Small intestine (tissue), 7 donors: ENCODE measurements around the gene C1orf115. TPM values are rescaled to one million over a fixed set of nuclear protein-coding genes. Genes with fewer than 3 reads are reported as not detected.

Experiments
- DNase-seq, 2 donors: peaks; one replicate each; pipeline versions ENCODE4 v3.0.0 to v3.0.0-alpha.2; 2013
- FAIRE-seq: peaks from 2 replicates; lab custom pipeline; 2012; peaks lifted over from hg19 to GRCh38; lab: Jason Lieb, UNC
- H3K27ac ChIP-seq, 3 donors: one replicate each; pipeline ENCODE4 v1.5.1; 2013; ENCODE audit warnings: low read length in 2 of 3, mild to moderate bottlenecking in 2 of 3, control low read depth in 1 of 3, inconsistent platforms in 1 of 3, low read depth in 1 of 3, moderate library complexity in 1 of 3
- H3K27me3 ChIP-seq, 3 donors: one replicate each; pipeline ENCODE4 v1.6.1; 2013; ENCODE audit warnings: low read length in 3 of 3, inconsistent platforms in 1 of 3; ENCODE audit not compliant: control insufficient read depth in 3 of 3, insufficient read depth in 3 of 3
- H3K36me3 ChIP-seq, 3 donors: one replicate each; pipeline ENCODE4 v1.6.1; 2013; ENCODE audit warnings: low read length in 3 of 3, inconsistent platforms in 1 of 3, low read depth in 1 of 3, mild to moderate bottlenecking in 1 of 3, moderate library complexity in 1 of 3; ENCODE audit not compliant: control insufficient read depth in 3 of 3, insufficient read depth in 2 of 3
- H3K4me1 ChIP-seq, 3 donors: one replicate each; pipeline ENCODE4 v1.6.1; 2013; ENCODE audit warnings: low read length in 2 of 3, inconsistent platforms in 1 of 3, low read depth in 1 of 3, mild to moderate bottlenecking in 1 of 3, moderate library complexity in 1 of 3; ENCODE audit not compliant: control insufficient read depth in 3 of 3, insufficient read depth in 2 of 3
- H3K4me3 ChIP-seq, 3 donors: one replicate each; pipeline ENCODE4 v1.5.1; 2013; ENCODE audit warnings: low read length in 3 of 3, control low read depth in 1 of 3, inconsistent platforms in 1 of 3, low read depth in 1 of 3, mild to moderate bottlenecking in 1 of 3, moderate library complexity in 1 of 3
- H3K9me3 ChIP-seq, 2 donors: one replicate each; pipeline ENCODE4 v1.6.1; 2013; ENCODE audit warnings: low read depth in 1 of 2, low read length in 1 of 2; ENCODE audit not compliant: control insufficient read depth in 2 of 2, insufficient read depth in 1 of 2
- WGBS, 3 donors: extraction: QIAGEN DNeasy Blood & Tissue Kit; methylation state at CpG; one replicate each; pipeline ENCODE4 v1.1.7; 2013; 5-methylcytosine and 5-hydroxymethylcytosine counted together
- polyA plus RNA-seq, 4 donors: library from polyadenylated mRNA; stranded (reverse) in 3 of 4; unstranded in 1 of 4; fragments of 200-250 nt in 3 of 4; fragments of 120-200 nt in 1 of 4; gene quantifications; one replicate each; pipeline versions ENCODE4 v1.2.1 to v1.2.3, GENCODE V29; 2013
- donor health status: healthy with polysubstance abuse.
- donor health status: control.
- donor health status: control.
- donor health status: Bipolar disorder and iron deficiency.
- donor health status: healthy.

Gene C1orf115
- polyA plus RNA-seq, 4 donors: 60.5 to 456 (median 232) TPM

DNA sequence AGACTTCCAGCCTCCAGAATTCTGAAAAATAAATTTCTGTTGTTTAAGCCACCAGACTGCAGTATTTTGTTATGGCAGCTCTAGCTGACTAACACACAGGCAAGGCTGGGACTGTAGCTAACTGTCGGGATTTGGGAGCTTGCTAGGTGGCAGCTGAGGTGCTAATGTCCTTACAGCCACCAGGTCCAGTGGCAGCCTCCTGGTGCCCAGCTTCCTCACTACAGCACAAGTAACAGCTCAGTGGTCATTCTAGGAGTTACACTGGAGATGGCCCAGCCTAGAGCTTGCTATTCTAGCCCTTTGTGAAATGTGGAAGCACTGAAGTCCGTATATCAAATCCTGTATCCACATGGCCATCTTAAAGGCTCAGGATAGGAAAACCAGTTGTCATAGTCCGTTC is 4.3 kb upstream of the C1orf115 start:
- Histone ChIP-seq H3K9me3 (no peaks in the 10 kb centered on the region), H3K27ac (no peak overlapping the region), H3K4me3 (no peak overlapping the region), H3K4me1 (peaks cover 0 to 2% (median 0%) of the 10 kb centered on the region in 3 donors), H3K27me3 (no peaks in the 10 kb centered on the region), H3K36me3 (no peaks in the 10 kb centered on the region)
- no peak for DNase-seq
- 88 to 93% (median 91%) methylated on average over 3 of the region's 3 CpGs for WGBS, 3 donors
- FAIRE-seq: no peak

GRCh38 chr1:220687809-220688208 is 2.4 kb upstream of the C1orf115 start:
- FAIRE-seq (no peak), DNase-seq (no peak)
- no peak overlapping the region for H3K27ac ChIP-seq
- H3K4me1 ChIP-seq: peaks cover 0 to 2% (median 0%) of the 10 kb centered on the region in 3 donors
- no peak overlapping the region for H3K4me3 ChIP-seq
- 81 to 85% (median 83%) methylated on average over 5 of the region's 5 CpGs for WGBS, 3 donors
- H3K36me3 ChIP-seq: peaks cover 0 to 5% (median 2%) of the 10 kb centered on the region in 3 donors
- no peaks in the 10 kb centered on the region for H3K27me3 ChIP-seq
- no peaks in the 10 kb centered on the region for H3K9me3 ChIP-seq

DNA sequence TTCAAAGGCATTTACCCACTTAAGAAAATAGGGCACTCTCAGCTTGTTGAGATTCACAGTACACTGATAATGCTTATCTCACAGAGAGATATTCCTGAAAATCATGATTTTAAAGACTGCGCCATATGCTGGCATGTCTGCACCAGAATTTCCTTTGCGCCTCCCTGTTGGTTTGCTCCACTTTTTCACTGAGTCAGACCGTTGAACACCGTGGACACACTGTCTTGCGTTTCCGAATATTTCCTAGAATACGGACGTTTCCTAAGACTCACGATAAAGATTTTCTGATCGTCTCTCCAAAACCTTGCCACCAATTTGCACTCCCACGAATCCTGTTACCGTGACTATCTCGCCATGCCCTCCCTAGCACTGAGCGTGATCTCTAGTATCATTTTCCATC is 497 bp upstream of the C1orf115 start:
- Histone ChIP-seq H3K36me3 (peaks cover 0 to 7% (median 2%) of the 10 kb centered on the region in 3 donors), H3K27me3 (no peaks in the 10 kb centered on the region), H3K4me3 (peak overlapping the region in 2 of 3 donors; percentile 6 to 17), H3K9me3 (no peaks in the 10 kb centered on the region), H3K27ac (no peak overlapping the region), H3K4me1 (peaks cover 0 to 2% (median 0%) of the 10 kb centered on the region in 3 donors)
- WGBS, 3 donors: 25 to 30% (median 28%) methylated on average over 14 of the region's 14 CpGs
- FAIRE-seq: no peak
- no peak for DNase-seq

DNA sequence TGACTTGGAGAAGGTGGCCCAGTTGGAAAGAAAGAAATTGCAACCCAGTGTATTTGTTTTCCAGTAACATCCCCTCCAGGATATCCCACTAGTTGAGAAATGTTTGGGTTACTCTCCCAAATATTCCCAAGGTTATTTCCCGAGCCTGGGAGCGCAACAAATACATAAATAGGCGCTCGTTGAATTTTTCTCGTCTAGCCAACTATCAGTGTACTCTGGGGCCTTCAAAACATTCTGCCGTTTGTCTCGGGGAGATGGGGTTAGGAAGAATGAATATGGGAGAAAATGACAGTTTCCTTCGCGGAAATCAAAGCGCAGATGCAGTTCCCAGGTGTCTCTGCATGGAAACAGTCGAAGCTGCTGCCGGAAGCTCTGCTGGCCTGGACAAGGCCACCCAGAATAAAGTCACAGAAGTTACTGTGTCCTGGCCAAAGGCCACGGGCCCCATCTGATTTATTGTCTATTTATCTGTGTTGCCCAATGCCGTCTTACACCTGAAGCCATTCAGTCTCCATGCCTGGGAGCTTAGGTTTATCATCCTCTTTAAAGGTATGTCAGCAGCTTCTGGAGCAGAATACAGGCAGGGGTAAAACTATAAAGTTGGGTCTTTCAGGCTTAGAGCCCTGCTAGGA is 1.0 kb downstream of the C1orf115 start:
- FAIRE-seq (no peak), DNase-seq (peak; percentile 73 to 82)
- peaks cover 0 to 12% (median 2%) of the 10 kb centered on the region in 3 donors for H3K36me3 ChIP-seq
- H3K27ac ChIP-seq: peak overlapping the region; percentile 60 to 96 (median 89)
- H3K4me1 ChIP-seq: peaks cover 0 to 2% (median 0%) of the 10 kb centered on the region in 3 donors
- WGBS, 3 donors: 16 to 48% (median 32%) methylated on average over 14 of the region's 14 CpGs
- H3K27me3 ChIP-seq: no peaks in the 10 kb centered on the region
- no peaks in the 10 kb centered on the region for H3K9me3 ChIP-seq
- peak overlapping the region; percentile 46 to 97 (median 74) for H3K4me3 ChIP-seq

DNA sequence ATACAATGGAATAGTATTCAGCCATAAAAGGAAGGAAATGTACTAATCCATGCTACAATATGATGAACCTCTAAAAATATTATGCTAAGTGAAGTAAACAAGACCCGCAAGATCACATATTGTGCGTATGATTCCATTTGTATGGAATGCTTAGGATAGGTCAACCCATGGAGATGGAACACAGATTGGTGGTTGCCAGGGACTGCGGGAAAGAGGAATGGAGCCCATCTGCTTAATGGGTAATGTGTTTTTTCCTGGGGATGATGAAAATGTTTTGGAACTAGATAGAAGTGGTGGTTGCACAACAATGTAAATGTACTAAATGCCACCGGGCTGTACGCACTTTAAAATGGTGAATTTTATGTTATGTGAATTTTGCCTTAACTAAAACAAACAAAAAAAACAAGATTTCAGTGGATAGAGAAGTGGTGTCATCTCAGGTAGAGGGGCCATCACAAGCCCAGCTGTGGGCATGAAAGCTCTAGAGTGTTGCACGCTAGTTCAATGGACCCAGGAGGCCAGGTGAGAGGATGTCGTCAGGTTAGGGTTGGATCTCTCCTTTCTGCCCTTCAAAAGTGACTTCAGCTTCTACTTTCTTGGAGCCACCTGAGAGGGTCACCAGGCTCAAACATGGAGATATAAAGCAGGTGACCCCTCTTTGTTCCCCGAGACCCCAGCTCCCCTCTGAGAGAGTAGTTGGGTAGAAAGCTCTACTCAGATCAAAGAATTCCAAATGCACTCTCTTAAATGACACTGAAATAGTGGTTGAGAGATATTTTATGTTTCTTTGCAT is 2.5 kb downstream of the C1orf115 start:
- FAIRE-seq (no peak), DNase-seq (no peak)
- Histone ChIP-seq H3K27me3 (no peaks in the 10 kb centered on the region), H3K27ac (no peak overlapping the region), H3K4me3 (peak overlapping the region in 2 of 3 donors; percentile 74 to 97), H3K36me3 (peaks cover 0 to 26% (median 10%) of the 10 kb centered on the region in 3 donors), H3K9me3 (no peaks in the 10 kb centered on the region), H3K4me1 (peaks cover 0 to 2% (median 0%) of the 10 kb centered on the region in 3 donors)
- 87 to 94% (median 88%) methylated on average over 8 of the region's 8 CpGs for WGBS, 3 donors

DNA sequence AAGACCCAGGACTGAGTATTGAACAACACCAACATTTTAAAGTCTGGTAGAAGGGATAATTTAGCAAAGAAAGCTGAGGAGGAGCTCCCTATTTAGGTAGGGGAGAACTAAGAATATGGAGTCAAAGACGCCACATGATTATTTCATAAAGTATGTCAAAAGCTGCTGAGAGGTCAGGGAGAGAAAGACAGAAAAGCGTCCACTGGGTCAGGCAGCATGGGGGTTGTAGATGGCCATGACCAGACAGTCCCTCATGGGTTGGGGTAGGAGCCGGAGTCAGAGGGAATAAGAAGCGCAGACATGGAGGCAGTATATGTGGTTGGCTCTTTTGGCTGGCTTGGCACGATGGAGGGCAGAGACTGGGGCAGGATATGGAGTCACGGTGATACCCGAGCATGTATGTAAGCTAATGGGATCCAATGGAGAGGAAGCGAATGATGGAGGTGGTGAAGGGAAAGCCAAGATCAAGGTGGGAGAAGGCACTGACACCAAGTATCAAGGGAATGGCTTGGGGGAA is 4.8 kb downstream of the C1orf115 start:
- DNase-seq (no peak), FAIRE-seq (no peak)
- H3K36me3 ChIP-seq: peaks cover 0 to 46% (median 10%) of the 10 kb centered on the region in 3 donors
- no peak overlapping the region for H3K4me3 ChIP-seq
- no peaks in the 10 kb centered on the region for H3K9me3 ChIP-seq
- H3K4me1 ChIP-seq: peaks cover 0 to 2% (median 0%) of the 10 kb centered on the region in 3 donors
- WGBS, 3 donors: 95 to 96% (median 96%) methylated on average over 8 of the region's 8 CpGs
- no peaks in the 10 kb centered on the region for H3K27me3 ChIP-seq
- H3K27ac ChIP-seq: no peak overlapping the region

GRCh38 chr1:220695426-220695825 is 5.3 kb downstream of the C1orf115 start:
- no peak for FAIRE-seq

GRCh38 chr1:220696226-220696862 is 6.2 kb downstream of the C1orf115 start:
- DNase-seq (no peak), FAIRE-seq (no peak)
- H3K27ac ChIP-seq: no peak overlapping the region
- peaks cover 0 to 49% (median 10%) of the 10 kb centered on the region in 3 donors for H3K36me3 ChIP-seq
- H3K9me3 ChIP-seq: no peaks in the 10 kb centered on the region
- no peaks in the 10 kb centered on the region for H3K27me3 ChIP-seq
- peaks cover 0 to 2% (median 2%) of the 10 kb centered on the region in 3 donors for H3K4me1 ChIP-seq
- no peak overlapping the region for H3K4me3 ChIP-seq
- 93 to 96% (median 95%) methylated on average over 16 of the region's 16 CpGs for WGBS, 3 donors

More at GRCh38 chr1:220695426-220695825, 5.3 kb downstream of the C1orf115 start:
- H3K4me3 ChIP-seq: no peak overlapping the region
- no peak overlapping the region for H3K27ac ChIP-seq
- no peaks in the 10 kb centered on the region for H3K9me3 ChIP-seq
- DNase-seq: no peak
- H3K4me1 ChIP-seq: peaks cover 0 to 2% (median 0%) of the 10 kb centered on the region in 3 donors
- no peaks in the 10 kb centered on the region for H3K27me3 ChIP-seq
- 92 to 95% (median 94%) methylated on average over 4 of the region's 4 CpGs for WGBS, 3 donors
- H3K36me3 ChIP-seq: peaks cover 0 to 49% (median 10%) of the 10 kb centered on the region in 3 donors
